Thymus (tissue), 11 donors: ENCODE results near the gene PAQR9. TPM values are rescaled to one million over a fixed set of nuclear protein-coding genes. Genes with fewer than 3 reads are reported as not detected.

ENCODE experiments used
- DNase-seq, 9 donors: peaks; one replicate each; pipeline ENCODE4 v3.0.0-alpha.2; 2013; ENCODE audit warnings: low spot score in 9 of 9, low read depth in 6 of 9, missing footprints in 1 of 9
- H3K27ac ChIP-seq, 2 donors: one replicate each; pipeline ENCODE4 v1.5.1; 2013; ENCODE audit warnings: control low read depth in 1 of 2, low read depth in 1 of 2, low read length in 1 of 2, mild to moderate bottlenecking in 1 of 2, moderate library complexity in 1 of 2
- H3K27me3 ChIP-seq, 2 donors: one replicate each; pipeline ENCODE4 v1.5.1; 2013; ENCODE audit warnings: low read length in 1 of 2; ENCODE audit not compliant: control insufficient read depth in 2 of 2, insufficient read depth in 1 of 2
- H3K36me3 ChIP-seq, 2 donors: one replicate each; pipeline ENCODE4 v1.5.1; 2013; ENCODE audit warnings: low read length in 1 of 2, mild to moderate bottlenecking in 1 of 2, moderate library complexity in 1 of 2; ENCODE audit not compliant: control insufficient read depth in 2 of 2, insufficient read depth in 2 of 2
- H3K4me1 ChIP-seq, 2 donors: one replicate each; pipeline ENCODE4 v1.5.1; 2013; ENCODE audit warnings: low read length in 2 of 2; ENCODE audit not compliant: control insufficient read depth in 2 of 2, insufficient read depth in 2 of 2
- H3K4me3 ChIP-seq, 2 donors: one replicate each; pipeline ENCODE4 v1.5.1; 2013; ENCODE audit warnings: low read length in 2 of 2, control low read depth in 1 of 2, mild to moderate bottlenecking in 1 of 2
- H3K9me3 ChIP-seq, 2 donors: one replicate each; pipeline ENCODE4 v1.5.1; 2013; ENCODE audit warnings: low read length in 1 of 2, mild to moderate bottlenecking in 1 of 2; ENCODE audit not compliant: control insufficient read depth in 2 of 2, insufficient read depth in 1 of 2
- WGBS: extraction: QIAGEN DNeasy Blood & Tissue Kit; methylation state at CpG from one replicate; pipeline ENCODE4 v1.1.7; 2013; 5-methylcytosine and 5-hydroxymethylcytosine counted together
- polyA plus RNA-seq: library from polyadenylated mRNA; stranded (reverse); fragments of 200-250 nt; gene quantifications from one replicate; pipeline ENCODE4 v1.2.3, GENCODE V29; 2013
- total RNA-seq: library from RNA; stranded (reverse); fragments of 120-200 nt; gene quantifications from one replicate; pipeline ENCODE4 v1.2.4, GENCODE V29; 2013
- donor health status: healthy.

PAQR9 gene
- total and polyA plus RNA-seq, 2 donors, result 0.02 to 0.05 TPM

DNA sequence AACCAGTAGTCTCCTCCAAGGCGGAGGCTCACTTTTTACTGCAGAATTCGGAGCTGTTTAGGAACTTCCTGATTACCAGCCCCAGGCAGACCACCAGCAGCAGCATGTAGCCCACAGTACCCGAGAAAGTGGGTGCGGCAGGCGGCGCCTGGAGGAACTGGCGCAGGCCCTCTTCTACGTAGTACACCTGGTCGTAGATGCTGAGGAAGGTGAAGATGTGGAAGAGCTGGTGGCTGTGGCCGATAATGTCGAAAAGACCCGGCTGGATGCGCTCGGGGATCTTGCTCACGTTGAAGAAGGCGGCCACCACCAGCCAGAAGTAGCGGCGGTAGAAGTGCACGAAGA is 1.3 kb downstream of the PAQR9 start:
- Histone ChIP-seq H3K27ac (no peak overlapping the region), H3K9me3 (peaks cover 3 to 10% of the 10 kb centered on the region in 2 donors), H3K36me3 (no peaks in the 10 kb centered on the region), H3K4me3 (no peak overlapping the region), H3K4me1 (peaks cover 6% of the 10 kb centered on the region in 2 donors), H3K27me3 (peaks cover 53 to 89% of the 10 kb centered on the region in 2 donors)
- WGBS, result 98% methylated on average over 19 of the region's 19 CpGs
- DNase-seq, result no peak

DNA sequence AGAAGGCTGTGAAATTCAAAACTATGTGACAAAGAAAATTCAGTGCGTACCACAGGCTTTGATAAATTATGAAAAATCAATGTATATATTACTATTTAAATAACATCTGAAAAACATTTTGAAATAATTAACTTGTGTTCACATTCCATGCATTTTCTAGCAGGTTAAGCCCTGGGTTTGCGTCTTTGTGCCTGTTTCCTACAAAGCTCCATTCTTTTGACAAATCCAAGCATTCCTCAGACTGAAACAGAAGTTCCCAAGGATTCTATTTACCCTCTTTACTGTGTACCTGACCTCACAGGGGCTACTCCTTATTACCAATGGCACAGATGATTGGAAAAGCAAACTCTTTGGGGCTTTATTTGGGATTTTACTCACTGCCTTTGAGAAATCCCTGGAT is 1.9 kb downstream of the PAQR9 start:
- H3K27ac ChIP-seq, result no peak overlapping the region
- DNase-seq, result no peak
- no peaks in the 10 kb centered on the region for H3K36me3 ChIP-seq
- peaks cover 53 to 91% of the 10 kb centered on the region in 2 donors for H3K27me3 ChIP-seq
- WGBS, result 96% methylated on average over 2 of the region's 2 CpGs
- peaks cover 6% of the 10 kb centered on the region in 2 donors for H3K4me1 ChIP-seq
- no peak overlapping the region for H3K4me3 ChIP-seq
- peaks cover 3 to 10% of the 10 kb centered on the region in 2 donors for H3K9me3 ChIP-seq

GRCh38 chr3:142960322-142960850 is 3.1 kb downstream of the PAQR9 start:
- DNase-seq, result no peak
- Histone ChIP-seq H3K4me1 (peaks cover 6% of the 10 kb centered on the region in 2 donors), H3K27ac (no peak overlapping the region), H3K4me3 (no peak overlapping the region), H3K9me3 (peaks cover 3 to 10% of the 10 kb centered on the region in 2 donors), H3K36me3 (no peaks in the 10 kb centered on the region), H3K27me3 (peaks cover 51 to 84% of the 10 kb centered on the region in 2 donors)
- 92% methylated on average over 1 of the region's 1 CpG for WGBS

DNA sequence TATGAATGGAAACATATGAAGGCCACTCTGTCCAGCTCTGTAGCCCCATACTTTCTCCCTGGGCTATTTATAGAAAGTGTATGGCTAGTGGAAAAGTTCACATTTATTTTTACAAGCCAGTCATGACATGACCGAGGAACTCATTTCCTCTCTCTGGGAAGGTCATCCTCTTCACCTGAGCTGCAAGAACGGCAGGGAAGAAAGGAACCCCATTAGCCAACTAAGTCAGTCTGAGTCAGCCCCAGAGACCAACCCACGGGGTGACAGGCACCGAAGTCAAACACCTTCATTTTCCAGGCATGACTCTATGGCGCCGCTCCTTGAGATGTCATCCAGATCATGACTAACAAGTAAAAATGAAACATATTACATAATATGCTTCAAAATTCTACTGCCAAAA is 4.8 kb downstream of the PAQR9 start:
- Histone ChIP-seq H3K27me3 (peaks cover 34 to 69% of the 10 kb centered on the region in 2 donors), H3K36me3 (no peaks in the 10 kb centered on the region), H3K27ac (no peak overlapping the region), H3K9me3 (peaks cover 3 to 10% of the 10 kb centered on the region in 2 donors), H3K4me3 (no peak overlapping the region), H3K4me1 (peaks cover 2 to 6% of the 10 kb centered on the region in 2 donors)
- WGBS, result 87% methylated on average over 6 of the region's 6 CpGs
- no peak for DNase-seq

- H3K27ac ChIP-seq, result no peak overlapping the region
These were observed 10.0 kb downstream of the PAQR9 start for GRCh38 chr3:142953443-142953842.

DNA sequence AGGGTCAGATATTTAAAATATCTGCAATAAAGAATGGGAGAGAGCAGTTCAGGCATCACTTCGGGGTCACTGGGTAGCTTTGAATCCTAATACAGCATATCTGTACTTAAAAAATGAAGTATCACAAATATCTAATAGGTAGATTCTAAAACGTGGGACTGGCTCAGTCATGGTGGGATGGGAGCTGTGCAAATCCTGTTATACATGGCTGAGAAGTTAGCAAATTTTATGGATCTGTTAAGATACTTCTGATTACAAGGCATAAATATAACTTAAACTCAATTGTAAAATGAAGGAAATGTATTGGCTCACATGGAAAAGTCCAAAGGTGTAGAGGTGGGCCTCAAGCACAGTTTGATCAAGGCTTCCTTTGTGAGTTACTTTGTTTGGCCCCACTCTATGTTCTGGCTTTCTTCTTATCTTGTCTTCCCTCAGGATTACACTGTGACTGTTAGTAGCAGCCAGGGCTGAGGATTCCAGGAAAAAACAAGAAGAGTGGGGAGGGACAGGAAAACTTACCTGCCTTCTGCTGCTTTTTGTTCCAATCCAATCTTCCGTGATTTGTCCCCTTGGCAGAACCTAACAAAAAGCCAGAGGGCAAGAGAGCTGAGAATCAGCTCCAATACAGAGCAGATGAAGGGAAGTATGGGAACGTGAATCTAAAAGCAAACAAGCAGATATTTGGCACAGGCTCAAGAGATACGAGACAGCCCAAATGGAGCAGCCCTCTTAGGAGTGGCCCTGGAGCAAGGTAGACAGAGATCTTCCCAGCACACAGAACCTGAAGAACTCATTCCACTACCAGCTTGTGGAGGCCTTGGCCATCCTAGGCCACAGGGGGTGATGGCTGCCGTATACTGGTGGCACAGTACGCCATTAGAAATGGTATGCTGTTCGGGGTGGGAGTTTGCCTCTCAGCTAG is 10.9 kb downstream of the PAQR9 start:
- Histone ChIP-seq H3K27me3 (peaks cover 5 to 46% of the 10 kb centered on the region in 2 donors), H3K36me3 (no peaks in the 10 kb centered on the region), H3K4me1 (no peaks in the 10 kb centered on the region), H3K27ac (no peak overlapping the region), H3K4me3 (no peak overlapping the region), H3K9me3 (no peaks in the 10 kb centered on the region)
- 95% methylated on average over 8 of the region's 8 CpGs for WGBS
- no peak for DNase-seq

More at GRCh38 chr3:142953443-142953842, 10.0 kb downstream of the PAQR9 start:
- Histone ChIP-seq H3K4me1 (no peaks in the 10 kb centered on the region), H3K9me3 (no peaks in the 10 kb centered on the region), H3K36me3 (no peaks in the 10 kb centered on the region), H3K27me3 (peaks cover 0 to 42% of the 10 kb centered on the region in 2 donors), H3K4me3 (no peak overlapping the region)
- 95% methylated on average over 3 of the region's 3 CpGs for WGBS
- DNase-seq, result no peak

DNA sequence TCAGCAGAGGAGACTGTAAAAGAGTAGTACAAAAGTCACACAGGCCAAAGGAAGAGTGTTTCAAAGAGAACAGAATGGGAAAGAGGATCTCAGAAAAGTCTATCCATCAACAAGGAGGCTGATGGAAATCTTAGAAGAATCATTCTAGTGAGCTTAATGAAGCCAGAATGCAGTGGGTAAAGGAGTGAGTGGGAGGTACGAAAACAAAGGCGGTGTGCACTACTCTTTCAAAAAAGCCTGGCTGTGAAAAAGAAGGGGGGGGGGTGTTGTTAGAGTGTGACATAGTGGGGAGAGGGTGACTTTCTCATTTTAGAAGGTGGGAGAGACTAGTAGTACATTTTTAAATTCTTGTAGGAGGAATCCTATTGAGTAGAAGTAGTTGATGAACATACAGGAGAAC is 11.7 kb downstream of the PAQR9 start:
- H3K4me1 ChIP-seq, result no peaks in the 10 kb centered on the region
- no peak overlapping the region for H3K4me3 ChIP-seq
- H3K27me3 ChIP-seq, result peaks cover 12 to 48% of the 10 kb centered on the region in 2 donors
- 95% methylated on average over 2 of the region's 2 CpGs for WGBS
- H3K36me3 ChIP-seq, result no peaks in the 10 kb centered on the region
- no peaks in the 10 kb centered on the region for H3K9me3 ChIP-seq
- no peak for DNase-seq
- no peak overlapping the region for H3K27ac ChIP-seq

GRCh38 chr3:142950972-142951371 is 12.5 kb downstream of the PAQR9 start:
- 97% methylated on average over 1 of the region's 1 CpG for WGBS
- Histone ChIP-seq H3K36me3 (no peaks in the 10 kb centered on the region), H3K27me3 (peaks cover 12 to 49% of the 10 kb centered on the region in 2 donors), H3K4me3 (no peak overlapping the region), H3K9me3 (no peaks in the 10 kb centered on the region), H3K4me1 (no peaks in the 10 kb centered on the region), H3K27ac (no peak overlapping the region)
- no peak for DNase-seq

- Histone ChIP-seq H3K27ac (no peak overlapping the region), H3K9me3 (no peaks in the 10 kb centered on the region), H3K4me3 (no peak overlapping the region), H3K36me3 (no peaks in the 10 kb centered on the region), H3K4me1 (no peaks in the 10 kb centered on the region), H3K27me3 (peaks cover 12 to 51% of the 10 kb centered on the region in 2 donors)
- 87% methylated on average over 13 of the region's 13 CpGs for WGBS
- no peak for DNase-seq
These were observed 15.5 kb downstream of the PAQR9 start for GRCh38 chr3:142947799-142948575.
